Adipocyte (in vitro differentiated cells): ENCODE measurements around the gene E2F6.
A peak's percentile ranks its signal among the peaks of the same experiment; 100 is the strongest.
"Not testable (repeated sequence)": the region's sequence is repeated elsewhere in the genome, so short reads cannot be mapped to it uniquely, and the experiment has no call there.

Experiments used
- DNase-seq: peaks from one replicate; pipeline ENCODE4 v3.0.0-alpha.2; 2015; ENCODE audit warnings: low read depth
- H3K27me3 ChIP-seq: replicated peaks from 2 replicates; pipeline ENCODE4 v1.7.0; 2013; ENCODE audit warnings: mild to moderate bottlenecking, low read length, moderate library complexity; ENCODE audit not compliant: control insufficient read depth, insufficient read depth
- H3K36me3 ChIP-seq: 2 replicates; pipeline ENCODE4 v1.7.0; 2013; ENCODE audit warnings: low read length, mild to moderate bottlenecking, moderate library complexity; ENCODE audit not compliant: control insufficient read depth, insufficient read depth, severe bottlenecking
- H3K4me1 ChIP-seq: 2 replicates; pipeline ENCODE4 v1.7.0; 2013; ENCODE audit warnings: mild to moderate bottlenecking, low read length, moderate library complexity; ENCODE audit not compliant: control insufficient read depth, insufficient read depth
- H3K4me3 ChIP-seq: 2 replicates; pipeline ENCODE4 v1.7.0; 2013; ENCODE audit warnings: mild to moderate bottlenecking, low read length, moderate library complexity
- H3K9ac ChIP-seq: 2 replicates; pipeline ENCODE4 v1.7.0; 2013; ENCODE audit warnings: mild to moderate bottlenecking, low read length, moderate library complexity
- H3K9me3 ChIP-seq: 2 replicates; pipeline ENCODE4 v1.7.0; 2013; ENCODE audit warnings: mild to moderate bottlenecking, low read length, moderate library complexity; ENCODE audit not compliant: control insufficient read depth

The E2F6 gene

DNA sequence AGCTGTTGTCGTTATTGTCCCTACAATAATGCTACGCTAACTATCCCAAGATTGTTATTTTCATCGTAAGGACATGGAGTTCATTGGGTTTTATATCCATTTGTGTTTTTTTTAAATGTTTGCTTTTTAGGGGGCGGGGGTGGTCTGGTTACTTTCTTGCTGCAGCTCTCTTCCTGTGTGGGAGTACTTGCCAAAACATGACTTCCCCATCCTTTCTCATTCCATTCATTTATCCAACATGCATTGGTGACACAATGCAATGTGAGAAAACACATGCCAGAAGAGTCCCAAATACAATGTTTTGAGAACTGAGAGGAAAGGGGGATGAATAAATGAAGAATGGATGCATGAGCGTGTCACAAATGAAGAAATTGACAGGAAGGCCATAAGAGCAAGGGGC is 55.9 kb downstream of the E2F6 start:
- Histone ChIP-seq H3K9me3 (no peaks in the 10 kb centered on the region), H3K9ac (no peak overlapping the region), H3K4me1 (peaks cover 56% of the 10 kb centered on the region), H3K36me3 (no peaks in the 10 kb centered on the region), H3K4me3 (no peak overlapping the region), H3K27me3 (no peaks in the 10 kb centered on the region)
- DNase-seq = no peak

DNA sequence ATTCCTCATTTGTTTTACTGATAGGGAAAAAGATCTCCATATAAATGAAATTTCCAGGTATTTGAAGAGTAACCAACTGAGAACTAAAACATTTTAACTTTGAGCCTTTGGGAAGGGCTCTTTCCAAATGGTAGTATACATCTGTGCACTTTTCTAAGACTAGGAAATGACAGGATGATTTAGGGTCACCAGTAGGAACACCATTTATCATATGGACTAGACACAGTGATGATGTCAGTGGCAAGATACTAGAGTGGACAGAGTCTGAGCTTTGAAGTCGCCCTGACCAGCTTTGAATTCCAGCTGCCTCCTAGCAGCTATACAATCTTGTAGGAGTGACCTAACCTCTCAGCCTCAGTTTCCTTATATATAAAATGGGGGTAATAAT is 56.4 kb downstream of the E2F6 start:
- H3K4me3 ChIP-seq = peak overlapping the region; percentile 5
- H3K27me3 ChIP-seq = no peaks in the 10 kb centered on the region
- peak overlapping the region; percentile 56 for H3K9ac ChIP-seq
- H3K9me3 ChIP-seq = no peaks in the 10 kb centered on the region
- H3K4me1 ChIP-seq = peaks cover 56% of the 10 kb centered on the region
- no peak for DNase-seq
- no peaks in the 10 kb centered on the region for H3K36me3 ChIP-seq

DNA sequence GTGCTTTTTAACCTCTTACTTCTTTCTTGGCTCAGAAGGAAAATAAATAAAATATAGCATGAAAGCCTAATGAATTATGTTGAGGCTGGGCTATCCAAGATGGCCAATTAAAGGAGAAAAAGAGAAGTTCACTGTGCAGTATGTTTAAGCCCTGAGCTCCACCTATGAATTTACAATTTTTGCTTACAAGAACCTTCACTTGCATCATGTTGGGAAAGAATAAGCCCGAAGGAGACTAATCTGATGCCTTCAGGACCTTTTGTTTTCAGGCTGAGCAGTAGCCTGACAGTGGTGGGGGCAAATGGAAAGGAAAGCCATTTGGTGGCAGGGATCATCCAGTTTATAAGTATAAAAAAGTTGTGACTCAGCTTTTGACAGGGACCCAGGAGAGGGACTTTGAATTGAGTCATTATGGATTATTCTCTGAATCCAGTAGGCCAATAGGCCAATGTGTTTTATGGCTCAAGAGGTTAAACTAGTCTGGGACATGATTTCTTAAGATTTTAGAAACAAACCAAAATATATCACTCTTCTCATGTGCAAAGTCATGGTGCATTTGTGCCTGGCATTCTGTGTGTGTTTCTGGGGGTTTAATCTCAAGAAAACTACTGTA is 56.9 kb downstream of the E2F6 start:
- H3K36me3 ChIP-seq = no peaks in the 10 kb centered on the region
- peak overlapping the region; percentile 56 for H3K9ac ChIP-seq
- peak overlapping the region; percentile 5 for H3K4me3 ChIP-seq
- DNase-seq = no peak
- H3K4me1 ChIP-seq = peaks cover 58% of the 10 kb centered on the region
- H3K9me3 ChIP-seq = no peaks in the 10 kb centered on the region
- H3K27me3 ChIP-seq = no peaks in the 10 kb centered on the region

DNA sequence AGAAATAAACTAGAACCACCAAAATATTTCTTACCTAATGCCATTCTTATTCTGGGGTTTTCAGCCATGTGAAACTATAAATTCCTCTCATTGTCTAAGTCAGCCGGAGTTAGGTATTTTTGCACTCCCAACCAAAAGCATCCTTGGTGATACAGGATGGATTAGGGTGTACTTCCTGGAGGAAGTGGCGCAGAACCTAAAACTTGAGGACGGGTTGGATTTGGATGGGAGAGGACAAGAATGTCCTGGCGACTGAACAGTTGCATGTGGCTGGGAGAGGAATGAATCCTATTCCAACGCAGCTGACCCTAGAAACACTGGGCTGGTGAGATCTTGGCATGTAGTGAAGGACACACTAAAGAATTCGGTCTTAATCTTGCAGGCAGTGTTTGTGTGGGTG is 58.5 kb downstream of the E2F6 start:
- H3K4me3 ChIP-seq = peak overlapping the region; percentile 47
- no peaks in the 10 kb centered on the region for H3K27me3 ChIP-seq
- peak overlapping the region; percentile 64 for H3K9ac ChIP-seq
- H3K36me3 ChIP-seq = no peaks in the 10 kb centered on the region
- no peak for DNase-seq
- H3K9me3 ChIP-seq = no peaks in the 10 kb centered on the region
- H3K4me1 ChIP-seq = peaks cover 60% of the 10 kb centered on the region

DNA sequence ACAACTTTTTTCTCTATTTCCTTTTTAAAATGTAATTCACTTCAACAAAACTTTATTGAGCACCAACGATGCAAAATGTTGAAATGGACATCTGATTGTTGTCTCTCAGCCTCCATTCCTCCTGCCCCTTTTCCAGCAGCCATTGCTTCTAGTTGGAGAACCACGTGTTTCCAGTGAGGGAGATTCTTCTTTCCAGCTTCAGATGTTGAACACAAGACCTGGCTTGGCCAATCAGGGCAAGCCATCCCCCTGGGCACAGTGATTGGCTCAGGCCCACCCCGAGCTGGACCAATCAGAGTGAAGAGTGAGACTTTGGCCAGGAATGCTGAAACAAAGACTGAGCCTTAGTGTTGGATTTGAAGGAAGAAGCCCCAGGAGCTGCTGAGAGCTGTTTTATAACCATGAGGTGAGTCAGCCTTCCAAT is 59.0 kb downstream of the E2F6 start:
- Histone ChIP-seq H3K4me1 (peaks cover 60% of the 10 kb centered on the region), H3K36me3 (no peaks in the 10 kb centered on the region), H3K9me3 (no peaks in the 10 kb centered on the region), H3K4me3 (peak overlapping the region; percentile 47), H3K9ac (peak overlapping the region; percentile 64), H3K27me3 (no peaks in the 10 kb centered on the region)
- DNase-seq = peak; percentile 66

DNA sequence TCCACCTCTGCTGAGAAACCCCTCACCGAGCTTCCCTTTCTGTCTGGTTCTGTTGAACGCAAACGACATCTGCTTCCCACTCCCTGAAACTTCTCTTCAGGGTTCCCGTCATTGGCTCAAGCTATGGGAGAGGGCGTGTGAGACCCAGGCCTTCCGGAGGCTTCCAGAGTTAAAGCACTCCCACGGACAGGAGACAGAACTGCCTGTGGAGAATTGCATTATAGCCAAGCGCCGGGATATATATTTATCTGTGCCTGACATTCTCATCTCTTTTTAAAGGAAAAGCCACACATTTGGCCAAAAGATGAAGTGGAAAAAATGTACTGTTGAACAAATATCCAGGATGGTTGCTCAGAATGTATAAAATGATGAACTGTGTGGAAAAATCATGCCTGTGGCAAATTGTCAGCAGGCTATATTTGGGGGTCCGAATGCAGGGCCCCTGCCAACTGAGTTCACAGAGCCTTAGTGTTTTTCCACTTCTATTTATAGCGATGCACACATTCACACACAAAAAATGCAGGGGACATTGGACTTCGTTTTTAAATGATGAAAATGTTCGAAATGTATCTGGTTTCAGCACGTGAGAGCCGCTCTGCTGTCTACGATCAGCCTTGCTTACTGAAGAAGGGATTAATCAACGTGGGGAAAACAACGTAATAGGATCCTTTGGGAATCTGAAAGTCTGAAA is 59.5 kb downstream of the E2F6 start:
- Histone ChIP-seq H3K9ac (peak overlapping the region; percentile 64), H3K9me3 (no peaks in the 10 kb centered on the region), H3K27me3 (no peaks in the 10 kb centered on the region), H3K4me3 (peak overlapping the region; percentile 29), H3K4me1 (peaks cover 56% of the 10 kb centered on the region), H3K36me3 (no peaks in the 10 kb centered on the region)
- peak; percentile 83 for DNase-seq

DNA sequence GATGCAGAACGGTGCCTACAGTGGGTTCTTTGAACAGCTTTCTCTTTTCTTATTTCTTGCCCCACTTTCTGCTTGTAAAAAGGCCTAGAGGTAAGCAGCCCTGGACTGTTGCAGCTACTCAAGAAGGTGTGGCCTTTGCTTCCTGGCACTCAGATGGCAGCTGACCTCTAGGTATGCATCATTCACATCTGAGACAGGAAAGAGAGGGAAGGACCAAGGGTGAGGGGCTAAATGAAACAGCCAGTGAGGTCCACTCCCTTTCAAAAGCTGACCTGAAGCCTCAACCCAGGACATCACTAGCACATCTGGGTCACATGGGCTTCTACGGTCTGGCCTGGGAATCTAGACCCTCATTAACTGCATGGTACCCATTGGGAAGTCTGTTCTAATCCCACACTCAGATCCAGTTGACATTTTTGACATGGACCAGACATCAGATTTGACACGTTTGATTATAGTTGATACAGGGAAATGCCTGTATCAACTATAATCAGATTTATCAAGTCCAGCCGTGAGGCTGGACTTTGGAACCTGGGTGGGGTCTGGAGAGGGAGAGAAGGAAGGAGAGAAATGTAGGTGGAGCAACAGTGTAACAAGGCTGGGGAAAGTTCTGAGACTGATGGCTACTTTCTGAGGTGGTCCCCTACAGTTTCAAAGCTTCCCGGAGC is 60.2 kb downstream of the E2F6 start:
- Histone ChIP-seq H3K27me3 (no peaks in the 10 kb centered on the region), H3K9me3 (no peaks in the 10 kb centered on the region), H3K4me1 (peaks cover 51% of the 10 kb centered on the region), H3K36me3 (no peaks in the 10 kb centered on the region), H3K9ac (peak overlapping the region; percentile 64), H3K4me3 (peak overlapping the region; percentile 29)
- no peak for DNase-seq

DNA sequence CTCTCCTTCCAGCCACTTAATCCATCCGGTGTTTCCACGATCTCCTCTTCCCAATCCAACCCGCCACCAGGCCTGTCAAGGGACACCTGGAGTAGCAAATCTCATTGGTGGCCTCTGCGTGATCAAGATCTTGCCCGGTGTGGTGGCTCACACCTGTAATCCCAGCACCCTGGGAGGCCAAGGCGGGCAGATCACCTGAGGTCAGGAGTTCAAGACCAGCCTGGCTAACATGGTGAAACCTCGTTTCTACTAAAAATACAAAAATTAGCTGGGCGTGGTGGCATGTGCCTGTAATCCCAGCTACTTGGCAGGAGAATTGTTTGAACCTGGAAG is 60.9 kb downstream of the E2F6 start:
- not testable (repeated sequence) for H3K27me3 ChIP-seq, H3K9me3 ChIP-seq, H3K4me3 ChIP-seq, H3K36me3 ChIP-seq, DNase-seq, H3K9ac ChIP-seq
- peaks cover 46% of the 10 kb centered on the region for H3K4me1 ChIP-seq

DNA sequence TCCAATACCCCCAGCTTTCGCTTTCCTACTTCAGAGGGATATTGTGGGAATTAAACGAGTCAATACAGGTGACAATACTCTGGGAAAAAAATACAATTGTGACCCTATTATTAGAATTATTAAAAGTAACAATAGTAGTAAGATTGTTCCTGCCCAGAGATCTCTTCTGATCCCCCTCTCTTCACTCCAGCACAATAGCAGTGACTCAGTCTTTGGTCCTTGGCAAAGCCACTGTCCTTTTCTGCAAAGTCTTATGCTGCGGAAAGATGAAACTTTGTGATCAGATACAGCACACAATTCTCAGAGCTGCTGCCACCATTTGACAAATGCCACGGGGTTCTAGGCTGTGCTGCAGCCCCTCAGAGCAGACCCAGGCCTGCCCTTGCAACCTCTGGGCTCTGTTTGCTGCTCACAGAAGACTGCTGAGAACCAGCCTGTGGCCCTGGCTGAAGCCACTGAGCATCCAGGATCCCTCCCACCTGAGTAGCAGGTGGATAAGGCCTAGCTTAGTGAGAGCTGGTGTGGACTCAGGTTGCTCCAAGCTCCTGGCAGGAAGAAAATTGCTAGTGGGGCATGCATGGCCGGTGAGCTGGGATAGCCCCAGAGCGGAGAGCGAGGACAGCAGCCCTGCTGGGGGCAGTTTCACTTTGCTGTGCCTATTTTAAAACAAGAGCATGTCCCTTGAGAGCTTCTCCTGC is 61.4 kb downstream of the E2F6 start:
- H3K4me1 ChIP-seq = peaks cover 41% of the 10 kb centered on the region
- no peaks in the 10 kb centered on the region for H3K36me3 ChIP-seq
- no peaks in the 10 kb centered on the region for H3K27me3 ChIP-seq
- H3K9ac ChIP-seq = no peak overlapping the region
- H3K4me3 ChIP-seq = no peak overlapping the region
- no peaks in the 10 kb centered on the region for H3K9me3 ChIP-seq
- DNase-seq = no peak

DNA sequence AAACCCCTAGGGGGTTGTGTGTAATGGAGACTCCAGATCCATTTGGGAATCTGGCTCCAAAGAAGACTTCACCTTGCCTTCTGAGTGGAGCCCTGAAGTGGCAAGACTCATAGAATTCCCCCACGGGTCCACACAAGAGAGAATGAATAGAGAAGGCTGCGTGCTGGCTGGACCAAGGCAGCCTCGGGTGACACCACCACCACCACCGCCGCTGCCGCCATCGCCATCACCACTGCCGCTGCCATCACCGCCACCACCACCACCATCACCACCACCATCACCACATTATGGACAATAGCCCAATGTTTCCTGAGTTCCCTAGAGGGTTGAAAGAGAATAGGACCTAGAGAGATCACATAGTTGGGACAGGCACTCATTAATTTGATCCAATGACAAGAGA is 63.5 kb downstream of the E2F6 start:
- H3K4me3 ChIP-seq = no peak overlapping the region
- no peaks in the 10 kb centered on the region for H3K36me3 ChIP-seq
- no peaks in the 10 kb centered on the region for H3K9me3 ChIP-seq
- no peaks in the 10 kb centered on the region for H3K27me3 ChIP-seq
- no peak overlapping the region for H3K9ac ChIP-seq
- no peak for DNase-seq
- H3K4me1 ChIP-seq = peaks cover 20% of the 10 kb centered on the region

DNA sequence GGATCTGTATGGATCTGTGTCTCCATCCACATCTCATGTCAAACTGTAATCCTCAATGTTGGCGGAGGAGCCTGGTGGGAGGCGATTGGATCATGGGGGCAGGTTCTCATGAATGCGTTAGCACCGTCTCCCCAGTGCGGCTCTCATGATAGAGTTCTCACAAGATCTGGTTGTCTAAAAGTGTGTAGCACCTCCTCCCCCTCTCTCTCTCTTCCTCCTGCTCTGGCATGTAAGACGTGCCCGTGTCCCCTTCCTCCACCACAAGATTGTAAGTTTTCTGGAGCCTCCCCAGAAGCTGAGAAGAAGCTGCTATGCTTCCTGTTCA is 66.6 kb downstream of the E2F6 start:
- no peak overlapping the region for H3K4me3 ChIP-seq
- H3K36me3 ChIP-seq = no peaks in the 10 kb centered on the region
- no peak for DNase-seq
- no peaks in the 10 kb centered on the region for H3K9me3 ChIP-seq
- no peak overlapping the region for H3K9ac ChIP-seq
- peaks cover 15% of the 10 kb centered on the region for H3K4me1 ChIP-seq
- no peaks in the 10 kb centered on the region for H3K27me3 ChIP-seq
